ENCODE results near the gene SDC1.

Gene SDC1

GRCh38 chr2:20216130-20217025 is 8.6 kb downstream of the SDC1 start:
- TF ChIP-seq CTCF (IDR thresholded peaks at IDR 0.05; ENCODE audit: low read depth, low read length) = no peak
- Histone ChIP-seq H3K4me3 (ENCODE audit: low read depth, low read length) (no peak overlapping the region), H3K27me3 (no peaks in the 10 kb centered on the region), H3K36me3 (no peaks in the 10 kb centered on the region), H3K9me3 (no peaks in the 10 kb centered on the region), H3K4me1 (no peaks in the 10 kb centered on the region; the same call in 1 of the 2 replicates)
- no peak for DNase-seq

- Histone ChIP-seq H3K9me3 (no peaks in the 10 kb centered on the region), H3K27me3 (no peaks in the 10 kb centered on the region), H3K36me3 (no peaks in the 10 kb centered on the region), H3K4me3 (ENCODE audit: low read depth, low read length) (no peak overlapping the region), H3K4me1 (no peaks in the 10 kb centered on the region)
- TF ChIP-seq CTCF (IDR thresholded peaks at IDR 0.05; ENCODE audit: low read depth, low read length) = no peak
- DNase-seq = no peak
These were observed 9.5 kb downstream of the SDC1 start for GRCh38 chr2:20215183-20216040.

GRCh38 chr2:20214566-20215182 is 10.3 kb downstream of the SDC1 start:
- Histone ChIP-seq H3K36me3 (no peaks in the 10 kb centered on the region), H3K4me1 (no peaks in the 10 kb centered on the region)
- no peak for TF ChIP-seq CTCF (IDR thresholded peaks at IDR 0.05; ENCODE audit: low read depth, low read length)

GRCh38 chr2:20213651-20214565 is 11.0 kb downstream of the SDC1 start:
- H3K9me3 ChIP-seq = no peaks in the 10 kb centered on the region
- no peak overlapping the region for H3K4me3 ChIP-seq (ENCODE audit: low read depth, low read length)
- no peaks in the 10 kb centered on the region for H3K4me1 ChIP-seq
- no peaks in the 10 kb centered on the region for H3K36me3 ChIP-seq
- no peak for DNase-seq
- H3K27me3 ChIP-seq = no peaks in the 10 kb centered on the region
- no peak for TF ChIP-seq CTCF (IDR thresholded peaks at IDR 0.05; ENCODE audit: low read depth, low read length)

More at GRCh38 chr2:20214566-20215182, 10.3 kb downstream of the SDC1 start:
- H3K9me3 ChIP-seq = no peaks in the 10 kb centered on the region
- no peaks in the 10 kb centered on the region for H3K27me3 ChIP-seq
- no peak overlapping the region for H3K4me3 ChIP-seq (ENCODE audit: low read depth, low read length)
- DNase-seq = no peak

GRCh38 chr2:20212871-20213503 is 11.9 kb downstream of the SDC1 start:
- Histone ChIP-seq H3K9me3 (no peaks in the 10 kb centered on the region), H3K4me3 (ENCODE audit: low read depth, low read length) (no peak overlapping the region), H3K36me3 (no peaks in the 10 kb centered on the region), H3K27me3 (no peaks in the 10 kb centered on the region), H3K4me1 (no peaks in the 10 kb centered on the region)
- no peak for DNase-seq
- no peak for TF ChIP-seq CTCF (IDR thresholded peaks at IDR 0.05; ENCODE audit: low read depth, low read length)
